GM23338 (cell line): ENCODE measurements around the gene CEP72. TPM values are rescaled to one million over a fixed set of nuclear protein-coding genes. Genes with fewer than 3 reads are reported as not detected.
A peak's percentile ranks its signal among the peaks of the same experiment; 100 is the strongest.

ENCODE experiments used
- ATAC-seq: fragments of 200-7000 bp; cut with Tn5 transposase; 3 replicates; pipeline ENCODE4 v1.9.1; 2020
- DNase-seq: peaks from one replicate; pipeline ENCODE4 v3.0.0-alpha.2; 2015; ENCODE audit warnings: low spot score
- H2AFZ ChIP-seq: fragments of 200-600 bp; sonication (generic); 2 replicates; pipeline ENCODE4 v1.8.0; 2016; ENCODE audit warnings: antibody characterized with exemption, mild to moderate bottlenecking, moderate library complexity
- H3F3A ChIP-seq: fragments of 200-600 bp; sonication (generic); replicated peaks from 2 replicates; pipeline ENCODE4 v1.8.0; 2017; ENCODE audit warnings: antibody characterized with exemption, mixed run types, low read depth
- H3K27ac ChIP-seq: fragments of 200-600 bp; sonication (generic); 2 replicates; pipeline ENCODE4 v1.6.1; 2016; ENCODE audit warnings: low read depth
- H3K27me3 ChIP-seq: fragments of 200-600 bp; sonication (generic); 2 replicates; pipeline ENCODE4 v1.8.0; 2016; ENCODE audit warnings: mild to moderate bottlenecking, mixed run types, moderate library complexity; ENCODE audit not compliant: insufficient read depth
- H3K36me3 ChIP-seq: fragments of 200-600 bp; sonication (generic); 2 replicates; pipeline ENCODE4 v1.8.0; 2016; ENCODE audit warnings: mild to moderate bottlenecking; ENCODE audit not compliant: insufficient read depth
- H3K4me1 ChIP-seq: fragments of 200-600 bp; sonication (generic); 2 replicates; pipeline ENCODE4 v1.8.0; 2016; ENCODE audit warnings: mild to moderate bottlenecking, moderate library complexity; ENCODE audit not compliant: insufficient read depth
- H3K4me2 ChIP-seq: fragments of 200-600 bp; sonication (generic); 2 replicates; pipeline ENCODE4 v1.7.1; 2017; ENCODE audit warnings: mixed run types
- H3K4me3 ChIP-seq: fragments of 200-600 bp; sonication (generic); 2 replicates; pipeline ENCODE4 v1.6.1; 2016; ENCODE audit warnings: mixed run types
- H3K79me2 ChIP-seq: fragments of 200-600 bp; sonication (generic); replicated peaks from 2 replicates; pipeline ENCODE4 v1.8.0; 2017; ENCODE audit warnings: mild to moderate bottlenecking; ENCODE audit not compliant: insufficient read depth
- H3K9me2 ChIP-seq: fragments of 200-600 bp; sonication (generic); 2 replicates; pipeline ENCODE4 v1.8.0; 2017; ENCODE audit not compliant: insufficient read depth
- H4K20me1 ChIP-seq: fragments of 200-600 bp; sonication (generic); replicated peaks from 2 replicates; pipeline ENCODE4 v1.8.0; 2017; ENCODE audit warnings: mild to moderate bottlenecking; ENCODE audit not compliant: insufficient read depth
- H3K27ac Mint-ChIP-seq: 2 replicates; pipeline ENCODE4 v1.8.0; 2020; ENCODE audit warnings: inconsistent platforms, mild to moderate bottlenecking, moderate library complexity, mixed read lengths
- H3K27me3 Mint-ChIP-seq: 3 replicates; pipeline ENCODE4 v1.8.0; 2022; ENCODE audit warnings: low read depth, mild to moderate bottlenecking, moderate library complexity, mixed read lengths, inconsistent platforms; ENCODE audit not compliant: insufficient read depth, poor library complexity
- H3K36me3 Mint-ChIP-seq: 3 replicates; pipeline ENCODE4 v1.8.0; 2021; ENCODE audit warnings: low read depth, mild to moderate bottlenecking, inconsistent platforms, moderate library complexity, mixed read lengths
- H3K4me1 Mint-ChIP-seq: 3 replicates; pipeline ENCODE4 v1.8.0; 2020; ENCODE audit warnings: mild to moderate bottlenecking, inconsistent platforms, mixed read lengths
- H3K4me3 Mint-ChIP-seq: 3 replicates; pipeline ENCODE4 v1.8.0; 2021; ENCODE audit warnings: moderate library complexity, mild to moderate bottlenecking, inconsistent platforms, mixed read lengths
- H3K9me3 Mint-ChIP-seq: 3 replicates; pipeline ENCODE4 v1.8.0; 2020; ENCODE audit warnings: moderate library complexity, mild to moderate bottlenecking, inconsistent platforms, mixed read lengths
- EZH2 ChIP-seq: fragments of 200-600 bp; sonication (generic); IDR thresholded peaks from one replicate; pipeline ENCODE4 v1.8.0; 2017; ENCODE audit warnings: antibody characterized with exemption, mild to moderate bottlenecking, low read depth; ENCODE audit not compliant: unreplicated experiment
- EZH2phosphoT487 ChIP-seq: fragments of 200-600 bp; sonication (generic); IDR thresholded peaks from one replicate; pipeline ENCODE4 v1.8.1; 2018; ENCODE audit warnings: antibody characterized with exemption; ENCODE audit not compliant: unreplicated experiment
- NANOG ChIP-seq: IDR thresholded peaks from 2 replicates; pipeline ENCODE4 v1.6.1; 2016; ENCODE audit warnings: antibody characterized with exemption, borderline replicate concordance
- POLR2AphosphoS5 ChIP-seq: IDR thresholded peaks from 2 replicates; pipeline ENCODE4 v1.6.1; 2016; ENCODE audit warnings: antibody characterized with exemption, low read depth
- ZNF114 ChIP-seq: fragments of 250-450 bp; sonication (Bioruptor Pico); IDR thresholded peaks from 2 replicates; pipeline ENCODE4 v1.5.0; 2020; ENCODE audit warnings: mild to moderate bottlenecking, moderate library complexity
- ZNF331 ChIP-seq: fragments of 250-450 bp; sonication (Bioruptor Pico); IDR thresholded peaks from 2 replicates; pipeline ENCODE4 v1.5.0; 2020; ENCODE audit warnings: low read depth, mild to moderate bottlenecking, moderate library complexity
- polyA plus RNA-seq: library from polyadenylated mRNA; unstranded; fragments of >200 nt; fragmentation: Nextera tagmentation; extraction: Ambion mirVana; gene quantifications from 2 replicates; pipeline ENCODE4 v1.2.1, GENCODE V29; 2016
- total RNA-seq: library from RNA; depleted of rRNA; stranded (reverse); fragments of >200 nt; shearing (Covaris generic); gene quantifications from 2 replicates; pipeline ENCODE4 v1.2.3, GENCODE V29; 2014
- TF ChIP-seq, protein P1 (sequence below): IDR thresholded peaks from 2 replicates; pipeline ENCODE4 v1.6.1; 2016; ENCODE audit warnings: antibody characterized with exemption
- TF ChIP-seq, protein P2 (sequence below), 2 experiments: fragments of 200-600 bp in 1 of 2; sonication (generic) in 1 of 2; conservative IDR thresholded peaks; 2 replicates each; pipeline versions ENCODE4 v1.5.1 to v1.6.1; 2016 to 2017; ENCODE audit warnings: antibody characterized with exemption in 2 of 2, low read depth in 2 of 2, mild to moderate bottlenecking in 2 of 2, moderate library complexity in 1 of 2
- TF ChIP-seq, protein P3 (sequence below): fragments of 250-450 bp; sonication (Bioruptor Pico); IDR thresholded peaks from 2 replicates; pipeline ENCODE4 v1.5.0; 2020; ENCODE audit warnings: mild to moderate bottlenecking, moderate library complexity

Gene CEP72
- total and polyA plus RNA-seq, 2 experiments from 2014 or later: 15.5 to 27.1 TPM

DNA sequence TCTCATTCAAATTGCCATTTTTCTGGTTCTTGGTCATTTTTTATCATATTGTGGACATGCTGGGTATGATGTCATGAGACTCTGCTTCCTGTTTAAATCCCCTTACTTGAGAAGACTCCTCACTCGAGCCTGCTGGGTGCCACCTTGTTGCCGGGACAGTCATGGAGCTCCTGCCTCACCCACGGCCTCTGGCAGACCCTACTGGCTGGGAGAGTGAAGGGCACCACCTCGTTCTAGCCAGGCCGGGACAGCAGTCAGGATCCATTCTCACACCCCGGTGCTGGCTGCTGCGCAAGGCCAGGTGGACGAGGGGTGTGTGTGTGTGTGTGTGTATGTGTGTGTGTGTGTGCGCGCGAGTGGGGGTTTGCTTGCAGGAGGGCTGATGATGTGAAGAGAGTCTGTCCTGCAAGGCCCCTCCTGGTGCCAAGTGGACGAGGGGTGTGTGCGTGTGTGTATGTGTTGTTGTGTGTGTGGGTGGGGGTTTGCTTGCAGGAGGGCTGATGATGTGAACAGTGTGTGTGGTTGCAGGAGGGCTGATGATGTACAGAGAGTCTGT lies 4.4 kb downstream of the CEP72 start:
- peaks cover 61% of the 10 kb centered on the region for H3K79me2 ChIP-seq
- no peak overlapping the region for H3K4me3 Mint-ChIP-seq
- DNase-seq (no peak), ATAC-seq (no peak; the same call in 2 of the 3 replicates)
- H3K27ac Mint-ChIP-seq: no peak overlapping the region
- peaks cover 52% of the 10 kb centered on the region for H3K36me3 Mint-ChIP-seq
- no peak for TF ChIP-seq POLR2AphosphoS5
- TF ChIP-seq, protein P1, sequence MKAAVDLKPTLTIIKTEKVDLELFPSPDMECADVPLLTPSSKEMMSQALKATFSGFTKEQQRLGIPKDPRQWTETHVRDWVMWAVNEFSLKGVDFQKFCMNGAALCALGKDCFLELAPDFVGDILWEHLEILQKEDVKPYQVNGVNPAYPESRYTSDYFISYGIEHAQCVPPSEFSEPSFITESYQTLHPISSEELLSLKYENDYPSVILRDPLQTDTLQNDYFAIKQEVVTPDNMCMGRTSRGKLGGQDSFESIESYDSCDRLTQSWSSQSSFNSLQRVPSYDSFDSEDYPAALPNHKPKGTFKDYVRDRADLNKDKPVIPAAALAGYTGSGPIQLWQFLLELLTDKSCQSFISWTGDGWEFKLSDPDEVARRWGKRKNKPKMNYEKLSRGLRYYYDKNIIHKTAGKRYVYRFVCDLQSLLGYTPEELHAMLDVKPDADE: no peak
- TF ChIP-seq, protein P2, sequence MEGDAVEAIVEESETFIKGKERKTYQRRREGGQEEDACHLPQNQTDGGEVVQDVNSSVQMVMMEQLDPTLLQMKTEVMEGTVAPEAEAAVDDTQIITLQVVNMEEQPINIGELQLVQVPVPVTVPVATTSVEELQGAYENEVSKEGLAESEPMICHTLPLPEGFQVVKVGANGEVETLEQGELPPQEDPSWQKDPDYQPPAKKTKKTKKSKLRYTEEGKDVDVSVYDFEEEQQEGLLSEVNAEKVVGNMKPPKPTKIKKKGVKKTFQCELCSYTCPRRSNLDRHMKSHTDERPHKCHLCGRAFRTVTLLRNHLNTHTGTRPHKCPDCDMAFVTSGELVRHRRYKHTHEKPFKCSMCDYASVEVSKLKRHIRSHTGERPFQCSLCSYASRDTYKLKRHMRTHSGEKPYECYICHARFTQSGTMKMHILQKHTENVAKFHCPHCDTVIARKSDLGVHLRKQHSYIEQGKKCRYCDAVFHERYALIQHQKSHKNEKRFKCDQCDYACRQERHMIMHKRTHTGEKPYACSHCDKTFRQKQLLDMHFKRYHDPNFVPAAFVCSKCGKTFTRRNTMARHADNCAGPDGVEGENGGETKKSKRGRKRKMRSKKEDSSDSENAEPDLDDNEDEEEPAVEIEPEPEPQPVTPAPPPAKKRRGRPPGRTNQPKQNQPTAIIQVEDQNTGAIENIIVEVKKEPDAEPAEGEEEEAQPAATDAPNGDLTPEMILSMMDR (conservative IDR thresholded peaks at IDR 0.05; ENCODE audit: low read depth in 2 of 2): peak; percentile 9 to 15; a peak in 1 of 4 replicates
- no peaks in the 10 kb centered on the region for H3K27me3 ChIP-seq
- H3K36me3 ChIP-seq: peaks cover 20% of the 10 kb centered on the region; the same call in 1 of the 2 replicates
- peaks cover 21% of the 10 kb centered on the region for H3K4me1 Mint-ChIP-seq
- H3K27me3 Mint-ChIP-seq: no peaks in the 10 kb centered on the region
- no peak overlapping the region for H3K4me3 ChIP-seq
- H2AFZ ChIP-seq: no peak overlapping the region
- no peak overlapping the region for H3K27ac ChIP-seq
- H3F3A ChIP-seq: no peaks in the 10 kb centered on the region
- H3K4me1 ChIP-seq: peaks cover 6% of the 10 kb centered on the region; the same call in 1 of the 2 replicates
- H3K4me2 ChIP-seq: no peak overlapping the region
- no peaks in the 10 kb centered on the region for H3K9me2 ChIP-seq
- 0 out of 3 replicates have a peak, but pooled peaks cover 3% of the 10 kb centered on the region for H3K9me3 Mint-ChIP-seq
- H4K20me1 ChIP-seq: peaks cover 36% of the 10 kb centered on the region

DNA sequence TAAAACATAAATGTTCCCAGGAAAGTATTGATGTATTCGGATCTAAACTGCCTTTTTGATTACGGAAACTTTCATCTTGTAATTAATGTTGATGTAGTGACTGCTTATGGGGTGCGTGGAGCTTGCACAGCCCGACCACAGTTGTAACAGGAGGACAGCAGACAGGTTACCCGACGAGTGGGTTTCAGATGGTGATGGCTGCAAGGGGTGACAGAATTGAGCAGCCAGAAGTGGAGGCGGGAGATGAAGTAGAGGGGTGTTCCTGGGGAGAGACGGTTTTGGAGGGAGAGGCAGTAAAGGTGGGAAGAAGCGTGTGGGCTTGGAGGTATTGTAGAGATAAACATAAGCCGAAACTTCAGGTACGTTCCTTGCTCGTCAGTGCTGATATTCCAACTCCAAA lies 5.8 kb downstream of the CEP72 start:
- no peak overlapping the region for H3K27ac ChIP-seq
- H3K79me2 ChIP-seq: peaks cover 56% of the 10 kb centered on the region
- TF ChIP-seq, protein P2 (conservative IDR thresholded peaks at IDR 0.05; ENCODE audit: low read depth in 2 of 2): no peak
- TF ChIP-seq NANOG (no peak), ZNF331 (CRISPR knock-in tag) (no peak), EZH2 (no peak), ZNF114 (no peak), EZH2phosphoT487 (no peak)
- TF ChIP-seq, protein P3, sequence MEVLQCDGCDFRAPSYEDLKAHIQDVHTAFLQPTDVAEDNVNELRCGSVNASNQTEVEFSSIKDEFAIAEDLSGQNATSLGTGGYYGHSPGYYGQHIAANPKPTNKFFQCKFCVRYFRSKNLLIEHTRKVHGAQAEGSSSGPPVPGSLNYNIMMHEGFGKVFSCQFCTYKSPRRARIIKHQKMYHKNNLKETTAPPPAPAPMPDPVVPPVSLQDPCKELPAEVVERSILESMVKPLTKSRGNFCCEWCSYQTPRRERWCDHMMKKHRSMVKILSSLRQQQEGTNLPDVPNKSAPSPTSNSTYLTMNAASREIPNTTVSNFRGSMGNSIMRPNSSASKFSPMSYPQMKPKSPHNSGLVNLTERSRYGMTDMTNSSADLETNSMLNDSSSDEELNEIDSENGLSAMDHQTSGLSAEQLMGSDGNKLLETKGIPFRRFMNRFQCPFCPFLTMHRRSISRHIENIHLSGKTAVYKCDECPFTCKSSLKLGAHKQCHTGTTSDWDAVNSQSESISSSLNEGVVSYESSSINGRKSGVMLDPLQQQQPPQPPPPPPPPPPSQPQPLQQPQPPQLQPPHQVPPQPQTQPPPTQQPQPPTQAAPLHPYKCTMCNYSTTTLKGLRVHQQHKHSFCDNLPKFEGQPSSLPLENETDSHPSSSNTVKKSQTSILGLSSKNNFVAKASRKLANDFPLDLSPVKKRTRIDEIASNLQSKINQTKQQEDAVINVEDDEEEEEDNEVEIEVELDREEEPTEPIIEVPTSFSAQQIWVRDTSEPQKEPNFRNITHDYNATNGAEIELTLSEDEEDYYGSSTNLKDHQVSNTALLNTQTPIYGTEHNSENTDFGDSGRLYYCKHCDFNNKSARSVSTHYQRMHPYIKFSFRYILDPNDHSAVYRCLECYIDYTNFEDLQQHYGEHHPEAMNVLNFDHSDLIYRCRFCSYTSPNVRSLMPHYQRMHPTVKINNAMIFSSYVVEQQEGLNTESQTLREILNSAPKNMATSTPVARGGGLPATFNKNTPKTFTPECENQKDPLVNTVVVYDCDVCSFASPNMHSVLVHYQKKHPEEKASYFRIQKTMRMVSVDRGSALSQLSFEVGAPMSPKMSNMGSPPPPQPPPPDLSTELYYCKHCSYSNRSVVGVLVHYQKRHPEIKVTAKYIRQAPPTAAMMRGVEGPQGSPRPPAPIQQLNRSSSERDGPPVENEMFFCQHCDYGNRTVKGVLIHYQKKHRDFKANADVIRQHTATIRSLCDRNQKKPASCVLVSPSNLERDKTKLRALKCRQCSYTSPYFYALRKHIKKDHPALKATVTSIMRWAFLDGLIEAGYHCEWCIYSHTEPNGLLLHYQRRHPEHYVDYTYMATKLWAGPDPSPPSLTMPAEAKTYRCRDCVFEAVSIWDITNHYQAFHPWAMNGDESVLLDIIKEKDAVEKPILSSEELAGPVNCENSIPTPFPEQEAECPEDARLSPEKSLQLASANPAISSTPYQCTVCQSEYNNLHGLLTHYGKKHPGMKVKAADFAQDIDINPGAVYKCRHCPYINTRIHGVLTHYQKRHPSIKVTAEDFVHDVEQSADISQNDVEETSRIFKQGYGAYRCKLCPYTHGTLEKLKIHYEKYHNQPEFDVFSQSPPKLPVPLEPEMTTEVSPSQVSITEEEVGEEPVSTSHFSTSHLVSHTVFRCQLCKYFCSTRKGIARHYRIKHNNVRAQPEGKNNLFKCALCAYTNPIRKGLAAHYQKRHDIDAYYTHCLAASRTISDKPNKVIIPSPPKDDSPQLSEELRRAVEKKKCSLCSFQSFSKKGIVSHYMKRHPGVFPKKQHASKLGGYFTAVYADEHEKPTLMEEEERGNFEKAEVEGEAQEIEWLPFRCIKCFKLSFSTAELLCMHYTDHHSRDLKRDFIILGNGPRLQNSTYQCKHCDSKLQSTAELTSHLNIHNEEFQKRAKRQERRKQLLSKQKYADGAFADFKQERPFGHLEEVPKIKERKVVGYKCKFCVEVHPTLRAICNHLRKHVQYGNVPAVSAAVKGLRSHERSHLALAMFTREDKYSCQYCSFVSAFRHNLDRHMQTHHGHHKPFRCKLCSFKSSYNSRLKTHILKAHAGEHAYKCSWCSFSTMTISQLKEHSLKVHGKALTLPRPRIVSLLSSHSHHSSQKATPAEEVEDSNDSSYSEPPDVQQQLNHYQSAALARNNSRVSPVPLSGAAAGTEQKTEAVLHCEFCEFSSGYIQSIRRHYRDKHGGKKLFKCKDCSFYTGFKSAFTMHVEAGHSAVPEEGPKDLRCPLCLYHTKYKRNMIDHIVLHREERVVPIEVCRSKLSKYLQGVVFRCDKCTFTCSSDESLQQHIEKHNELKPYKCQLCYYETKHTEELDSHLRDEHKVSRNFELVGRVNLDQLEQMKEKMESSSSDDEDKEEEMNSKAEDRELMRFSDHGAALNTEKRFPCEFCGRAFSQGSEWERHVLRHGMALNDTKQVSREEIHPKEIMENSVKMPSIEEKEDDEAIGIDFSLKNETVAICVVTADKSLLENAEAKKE (CRISPR knock-in tag): no peak

More for the DNA sequence above, 5.8 kb downstream of the CEP72 start:
- Histone ChIP-seq H3K27me3 (no peaks in the 10 kb centered on the region), H3K36me3 (peaks cover 20% of the 10 kb centered on the region; the same call in 1 of the 2 replicates), H3K4me1 (peaks cover 6% of the 10 kb centered on the region; the same call in 1 of the 2 replicates), H3F3A (no peaks in the 10 kb centered on the region), H3K4me2 (no peak overlapping the region), H2AFZ (no peak overlapping the region), H3K4me3 (no peak overlapping the region), H4K20me1 (peaks cover 34% of the 10 kb centered on the region), H3K9me2 (no peaks in the 10 kb centered on the region)
- Mint-ChIP-seq H3K4me3 (no peak overlapping the region), H3K9me3 (no peaks in the 10 kb centered on the region), H3K36me3 (peaks cover 55% of the 10 kb centered on the region), H3K27ac (no peak overlapping the region), H3K27me3 (no peaks in the 10 kb centered on the region), H3K4me1 (peaks cover 18% of the 10 kb centered on the region)
- no peak for ATAC-seq
- no peak for DNase-seq
